Prostate gland (tissue), 2 donors: ENCODE measurements around the gene ANKRD18A. TPM values are rescaled to one million over a fixed set of nuclear protein-coding genes. Genes with fewer than 3 reads are reported as not detected.

Experiments
- DNase-seq: peaks from one replicate; pipeline ENCODE4 v3.0.0-alpha.2; 2019; ENCODE audit warnings: low spot score
- H3K27ac ChIP-seq, 2 donors: fragments of 200-600 bp; sonication (generic); 2 replicates each; pipeline ENCODE4 v1.5.1; 2017 to 2019
- H3K27me3 ChIP-seq: fragments of 200-600 bp; sonication (generic); replicated peaks from 2 replicates; pipeline ENCODE4 v1.5.1; 2019; ENCODE audit not compliant: insufficient read depth
- H3K36me3 ChIP-seq, 2 donors: fragments of 200-600 bp; sonication (generic); 1 replicate in 1 of 2; 2 replicates in 1 of 2; pipeline versions ENCODE4 v1.5.1 to v1.8.1; 2017 to 2019
- H3K4me1 ChIP-seq: fragments of 200-600 bp; sonication (generic); replicated peaks from 2 replicates; pipeline ENCODE4 v1.5.1; 2019
- H3K4me3 ChIP-seq, 2 donors: fragments of 200-600 bp; sonication (generic); 2 replicates each; pipeline ENCODE4 v1.5.1; 2017 to 2019
- H3K9me3 ChIP-seq: fragments of 200-600 bp; sonication (generic); 2 replicates; pipeline ENCODE4 v1.5.1; 2017
- POLR2A ChIP-seq: fragments of 450-650 bp; IDR thresholded peaks from one replicate; pipeline ENCODE4 v1.6.1; 2016; ENCODE audit warnings: antibody characterized with exemption, mild to moderate bottlenecking
- POLR2AphosphoS5 ChIP-seq: sonication (generic); formaldehyde crosslinking; IDR thresholded peaks from one replicate; pipeline ENCODE4 v1.6.1; 2017; ENCODE audit warnings: antibody characterized with exemption
- WGBS: methylation state at CpG from one replicate; pipeline ENCODE4 v1.1.5; 2018; 5-methylcytosine and 5-hydroxymethylcytosine counted together
- intact Hi-C: fragments of 100-400 bp; cut with DNase I; formaldehyde crosslinking; loops from one replicate; pipeline ENCODE4 v1.14.2; 2022
- total RNA-seq, 2 donors: library from RNA; depleted of rRNA; stranded (reverse); fragments of >200 nt; gene quantifications; one replicate each; pipeline ENCODE4 v1.1.0, GENCODE V29; 2016
- TF ChIP-seq, protein P1 (sequence below), 4 experiments: fragments of 200-600 bp in 2 of 4; fragments of 450-650 bp in 2 of 4; sonication (generic) in 2 of 4; IDR thresholded peaks; 1 replicate in 3 of 4; 2 replicates in 1 of 4; pipeline ENCODE4 v1.5.1; 2016 to 2019; ENCODE audit warnings: antibody characterized with exemption in 4 of 4, mild to moderate bottlenecking in 2 of 4, moderate library complexity in 2 of 4

Gene ANKRD18A
- total RNA-seq = 10 to 100 TPM; 13.9 to 33.7 TPM

DNA sequence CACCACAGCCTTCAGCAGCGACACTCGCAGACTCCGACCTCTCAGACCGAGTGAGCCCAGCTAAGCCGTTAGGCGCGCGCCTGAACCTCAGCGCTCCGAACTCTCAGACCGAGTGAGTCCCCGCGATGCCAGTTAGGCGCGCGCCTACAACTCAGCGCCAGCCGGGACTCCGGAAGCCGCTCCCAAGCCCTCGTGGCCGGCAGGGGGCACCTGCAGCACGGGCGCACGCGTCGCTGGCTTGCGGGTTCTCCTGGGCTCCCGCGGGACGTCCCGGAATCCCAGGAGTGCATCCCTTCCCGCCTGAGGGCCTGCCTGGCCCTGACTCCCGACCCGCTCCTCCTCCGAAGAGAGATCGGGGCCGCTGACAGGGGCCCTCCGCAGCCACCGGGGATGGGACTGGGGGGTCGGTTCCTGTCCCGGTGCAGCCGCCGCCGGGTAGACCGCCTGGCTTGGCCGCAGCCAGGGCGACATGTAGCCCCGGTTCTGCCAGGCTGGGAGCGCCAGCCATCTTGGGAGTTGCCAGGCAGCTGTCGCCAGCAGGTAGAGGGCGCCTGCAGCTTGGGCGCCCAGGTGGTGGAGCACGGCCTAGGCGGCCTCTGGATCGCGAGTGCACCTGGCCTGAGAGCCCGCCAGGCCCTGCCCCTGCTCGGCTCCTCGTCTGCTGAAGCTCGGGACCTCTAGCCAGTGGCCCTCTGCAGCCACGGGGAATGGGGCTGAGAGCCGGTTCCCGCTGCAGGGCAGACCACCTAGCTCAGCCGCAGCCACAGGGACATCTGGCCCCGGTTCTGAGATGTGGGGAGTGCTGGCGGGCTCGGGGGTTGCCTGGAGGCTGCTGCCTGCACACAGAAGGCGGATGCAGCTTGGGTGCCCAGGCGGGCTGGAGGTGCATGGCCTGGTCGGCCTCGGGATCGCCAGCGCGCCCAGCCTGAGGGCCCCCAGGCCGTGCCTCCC, at the start of gene ANKRD18A:
ANKRD18A (minus strand) TSS at position 114 of the 951 bp plus-strand sequence. CDS start 311 bp downstream, outside the sequence.
- no peaks in the 10 kb centered on the region for H3K27me3 ChIP-seq
- DNase-seq = peak; percentile 84
- no peaks in the 10 kb centered on the region for H3K36me3 ChIP-seq
- H3K9me3 ChIP-seq = no peaks in the 10 kb centered on the region
- H3K4me3 ChIP-seq = peak within 1 kb of the TSS; percentile 44 to 52
- H3K4me1 ChIP-seq = no peaks in the 10 kb centered on the region
- intact Hi-C loops = no loop called here
- under 1% methylated on average over 48 of the region's 76 CpGs for WGBS
- peak within 1 kb of the TSS; percentile 78 to 80 for H3K27ac ChIP-seq
- TF ChIP-seq POLR2A (no peak), POLR2AphosphoS5 (peak; percentile 11)
- TF ChIP-seq, protein P1, sequence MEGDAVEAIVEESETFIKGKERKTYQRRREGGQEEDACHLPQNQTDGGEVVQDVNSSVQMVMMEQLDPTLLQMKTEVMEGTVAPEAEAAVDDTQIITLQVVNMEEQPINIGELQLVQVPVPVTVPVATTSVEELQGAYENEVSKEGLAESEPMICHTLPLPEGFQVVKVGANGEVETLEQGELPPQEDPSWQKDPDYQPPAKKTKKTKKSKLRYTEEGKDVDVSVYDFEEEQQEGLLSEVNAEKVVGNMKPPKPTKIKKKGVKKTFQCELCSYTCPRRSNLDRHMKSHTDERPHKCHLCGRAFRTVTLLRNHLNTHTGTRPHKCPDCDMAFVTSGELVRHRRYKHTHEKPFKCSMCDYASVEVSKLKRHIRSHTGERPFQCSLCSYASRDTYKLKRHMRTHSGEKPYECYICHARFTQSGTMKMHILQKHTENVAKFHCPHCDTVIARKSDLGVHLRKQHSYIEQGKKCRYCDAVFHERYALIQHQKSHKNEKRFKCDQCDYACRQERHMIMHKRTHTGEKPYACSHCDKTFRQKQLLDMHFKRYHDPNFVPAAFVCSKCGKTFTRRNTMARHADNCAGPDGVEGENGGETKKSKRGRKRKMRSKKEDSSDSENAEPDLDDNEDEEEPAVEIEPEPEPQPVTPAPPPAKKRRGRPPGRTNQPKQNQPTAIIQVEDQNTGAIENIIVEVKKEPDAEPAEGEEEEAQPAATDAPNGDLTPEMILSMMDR (IDR thresholded peaks at IDR 0.05) = peak; percentile 33 to 68 (median 48)

DNA sequence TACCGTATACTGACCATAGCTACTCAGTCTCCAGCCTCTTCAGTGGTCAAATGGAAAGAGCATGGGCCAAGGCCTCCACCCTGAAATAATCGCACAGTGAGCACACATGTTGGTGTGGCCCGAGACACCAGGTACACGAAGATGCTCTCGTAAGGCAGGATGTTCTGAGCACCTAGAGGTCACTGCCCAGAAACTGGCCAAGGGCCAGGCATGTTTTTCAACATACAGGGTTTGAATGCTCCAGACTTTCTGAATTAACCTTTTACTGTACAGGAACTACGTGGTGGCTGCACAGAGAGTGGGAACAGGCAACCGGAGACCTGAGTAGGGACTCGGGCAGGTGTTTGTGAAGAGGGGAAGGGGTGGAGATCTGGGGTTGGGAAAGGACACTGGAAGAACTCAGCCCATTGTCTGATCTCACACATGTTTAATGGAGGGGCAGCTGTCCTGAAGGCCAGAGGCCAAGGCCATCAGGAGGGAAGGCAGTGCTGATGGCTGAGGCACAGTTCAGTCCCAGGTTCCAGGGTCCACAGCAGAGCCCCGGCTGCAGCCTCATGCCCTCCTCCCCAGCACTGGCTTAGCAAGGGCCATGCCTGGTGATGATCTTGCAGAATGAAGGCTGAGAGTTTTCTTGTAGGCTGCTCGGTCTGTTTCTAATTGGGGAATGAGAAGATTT, 48.5 kb upstream of the ANKRD18A start:
- no peak for TF ChIP-seq POLR2A
- TF ChIP-seq, protein P1 (IDR thresholded peaks at IDR 0.05) = no peak
- Histone ChIP-seq H3K27me3 (no peaks in the 10 kb centered on the region), H3K4me1 (no peaks in the 10 kb centered on the region), H3K9me3 (no peaks in the 10 kb centered on the region), H3K27ac (no peak overlapping the region), H3K4me3 (no peak overlapping the region), H3K36me3 (no peaks in the 10 kb centered on the region)
- 88% methylated on average over 10 of the region's 10 CpGs for WGBS
- no peak for DNase-seq
- intact Hi-C loops = no loop called here

DNA sequence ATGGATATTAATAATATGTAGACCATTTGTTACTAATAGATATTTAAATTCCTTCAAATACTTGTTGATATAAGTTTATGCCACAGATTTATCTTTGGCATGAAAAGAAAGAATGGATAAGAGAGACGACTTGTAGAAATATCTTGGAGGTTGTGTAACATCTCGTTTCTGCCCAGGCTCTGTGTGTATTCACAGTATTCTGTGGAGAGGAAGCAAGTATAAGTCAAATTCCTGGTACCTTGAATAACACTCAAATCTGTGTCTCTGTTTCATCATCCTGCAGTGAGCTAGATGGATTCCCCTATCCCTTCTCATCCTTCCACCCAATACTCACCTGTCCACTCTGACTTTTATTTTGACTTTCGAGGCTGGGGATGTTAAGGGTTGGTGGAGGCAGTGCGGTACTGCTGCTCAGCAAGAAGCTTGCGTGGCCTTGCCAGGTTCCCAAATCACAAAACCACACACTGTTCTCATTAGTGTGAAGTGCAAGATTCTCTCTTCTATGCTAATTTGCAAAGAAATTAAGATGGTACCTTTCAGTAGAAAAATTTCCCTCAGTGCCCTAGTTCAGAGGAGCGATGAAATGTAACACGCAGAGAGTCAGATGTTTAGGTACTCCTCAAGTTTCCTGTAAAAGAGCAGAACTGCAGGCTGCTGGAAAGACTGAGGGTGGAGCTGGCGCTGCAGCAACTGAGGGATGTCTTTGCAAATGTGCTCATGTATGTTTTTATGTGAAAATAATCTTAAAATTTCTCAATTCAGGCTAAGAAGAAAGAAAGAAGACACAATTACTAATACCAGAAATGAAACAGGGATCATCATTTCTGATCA, 42.6 kb upstream of the ANKRD18A start:
- TF ChIP-seq POLR2AphosphoS5 (no peak), POLR2A (no peak)
- Histone ChIP-seq H3K9me3 (no peaks in the 10 kb centered on the region), H3K27ac (no peak overlapping the region), H3K4me3 (no peak overlapping the region), H3K36me3 (no peaks in the 10 kb centered on the region), H3K27me3 (no peaks in the 10 kb centered on the region), H3K4me1 (no peaks in the 10 kb centered on the region)
- WGBS = 62% methylated on average over 8 of the region's 8 CpGs
- no peak for DNase-seq
- intact Hi-C loops = no loop called here

DNA sequence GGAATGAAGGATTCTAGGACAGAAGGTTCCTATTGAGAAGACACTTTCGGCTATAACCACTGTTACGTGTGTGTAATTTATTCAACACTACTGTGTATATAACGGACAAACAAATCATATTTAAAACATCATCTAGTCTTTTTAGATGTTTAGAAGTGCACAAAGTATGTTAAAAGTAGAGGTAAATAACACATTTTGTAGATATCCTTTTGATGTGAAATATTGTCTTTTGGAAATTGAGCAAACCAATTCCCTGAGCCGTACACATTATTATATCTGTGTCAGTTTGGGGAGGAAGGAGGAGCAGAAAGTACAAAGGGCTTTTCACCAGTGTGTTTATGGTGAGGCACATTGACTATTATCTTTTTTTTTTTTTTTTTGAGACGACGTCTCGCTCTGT, 39.1 kb upstream of the ANKRD18A start:
- TF ChIP-seq, protein P1 (IDR thresholded peaks at IDR 0.05) = no peak
- TF ChIP-seq POLR2A (no peak), POLR2AphosphoS5 (no peak)
- DNase-seq = no peak
- intact Hi-C loops = no loop called here
- Histone ChIP-seq H3K27me3 (no peaks in the 10 kb centered on the region), H3K4me3 (no peak overlapping the region), H3K9me3 (no peaks in the 10 kb centered on the region), H3K36me3 (no peaks in the 10 kb centered on the region), H3K27ac (no peak overlapping the region), H3K4me1 (no peaks in the 10 kb centered on the region)
- WGBS = 83% methylated on average over 7 of the region's 7 CpGs

DNA sequence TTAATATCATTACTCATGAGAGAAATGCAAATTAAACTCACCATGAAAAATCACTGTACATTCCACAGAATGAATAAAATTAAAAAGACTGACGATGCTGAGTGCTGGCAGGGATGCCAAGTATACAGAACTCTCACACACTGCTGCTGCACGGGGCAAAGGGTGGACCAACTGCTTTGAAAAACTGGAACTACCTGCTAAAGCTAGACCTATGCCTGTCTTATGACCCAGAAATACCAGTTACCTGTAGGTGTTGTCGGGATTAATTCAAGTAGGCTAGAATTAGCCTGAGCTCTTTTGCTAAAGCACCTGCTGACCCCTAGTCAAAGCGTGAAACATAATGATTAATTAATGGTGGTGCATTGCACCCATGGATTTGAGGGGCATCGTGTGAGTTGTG, 36.5 kb upstream of the ANKRD18A start:
- Histone ChIP-seq H3K4me3 (no peak overlapping the region), H3K36me3 (no peaks in the 10 kb centered on the region), H3K27ac (no peak overlapping the region), H3K27me3 (no peaks in the 10 kb centered on the region), H3K4me1 (no peaks in the 10 kb centered on the region), H3K9me3 (no peaks in the 10 kb centered on the region)
- TF ChIP-seq POLR2A (no peak), POLR2AphosphoS5 (no peak)
- TF ChIP-seq, protein P1 (IDR thresholded peaks at IDR 0.05) = no peak
- WGBS = 52% methylated on average over 5 of the region's 5 CpGs
- DNase-seq = no peak
- intact Hi-C loops = no loop called here
